Pancreas (tissue), 10 donors: ENCODE data around the gene ABR. TPM values are rescaled to one million over a fixed set of nuclear protein-coding genes. Genes with fewer than 3 reads are reported as not detected.

Source experiments
- ATAC-seq, 4 donors: fragments of 200-7000 bp; cut with Tn5 transposase; one replicate each; pipeline versions ENCODE4 v1.8.0 to v1.9.1; 2020; ENCODE audit warnings: mild to moderate bottlenecking in 4 of 4, moderate library complexity in 4 of 4
- DNase-seq, 6 donors: peaks; one replicate each; pipeline ENCODE4 v3.0.0-alpha.2; 2020
- FAIRE-seq: peaks from 2 replicates; lab custom pipeline; 2012; peaks lifted over from hg19 to GRCh38; lab: Jason Lieb, UNC
- H3K27ac ChIP-seq, 4 donors: fragments of 200-600 bp; sonication (generic); 1 replicate in 3 of 4; 2 replicates in 1 of 4; pipeline versions ENCODE4 v1.5.0 to v1.8.0; 2020
- H3K27me3 ChIP-seq, 4 donors: fragments of 200-600 bp; one replicate each; pipeline ENCODE4 v1.8.0; 2021
- H3K36me3 ChIP-seq, 3 donors: fragments of 200-600 bp; sonication (generic) in 1 of 3; one replicate each; pipeline versions ENCODE4 v1.5.0 to v1.8.0; 2020 to 2021
- H3K4me1 ChIP-seq, 3 donors: fragments of 200-600 bp; one replicate each; pipeline ENCODE4 v1.8.0; 2021
- H3K4me3 ChIP-seq, 4 donors: fragments of 200-600 bp; sonication (generic) in 2 of 4; one replicate each; pipeline versions ENCODE4 v1.5.0 to v1.8.0; 2020 to 2021
- H3K9me3 ChIP-seq, 4 donors: fragments of 200-600 bp; one replicate each; pipeline ENCODE4 v1.8.0; 2021
- CTCF ChIP-seq, 4 donors: fragments of 200-600 bp; sonication (generic) in 3 of 4; IDR thresholded peaks; one replicate each; pipeline versions ENCODE4 v1.5.0 to v1.8.0; 2021; ENCODE audit warnings: antibody characterized with exemption in 4 of 4
- WGBS, 2 donors: extraction: QIAGEN DNeasy Blood & Tissue Kit; methylation state at CpG; one replicate each; pipeline ENCODE4 v1.1.7; 2013; 5-methylcytosine and 5-hydroxymethylcytosine counted together
- intact Hi-C, 3 donors: fragments of 100-400 bp; cut with DNase I; formaldehyde crosslinking; loops; one replicate each; pipeline versions ENCODE4 v1.11.1 to v1.14.2; 2022
- polyA plus RNA-seq, 2 donors: library from polyadenylated mRNA; stranded (reverse); fragments of 200-250 nt; gene quantifications; one replicate each; pipeline ENCODE4 v1.2.3, GENCODE V29; 2013
- total RNA-seq, 6 donors: library from RNA; stranded (reverse); fragmentation: NEBNext Ultra II Directional in 4 of 6; extraction: Animal tissue kit (Norgen Biotek cat#: 25700) in 4 of 6; gene quantifications; one replicate each; pipeline versions ENCODE4 v1.2.1 to v1.2.4, GENCODE V29; 2021 to 2023
- donor health status: healthy with polysubstance abuse.
- donor health status: DM: no; HTN: no; CAD: no; lungs with moderate emphysema.
- donor health status: DM: no; HTN: no; CAD: no.
- donor health status: control.
- donor health status: control.
- donor health status: Bipolar disorder and iron deficiency.
- donor health status: DM: yes; HTN: yes; CAD: no.
- donor health status: DM: no; HTN: no; CAD: no.
- donor health status: DM: no; HTN: no; CAD: no.
- donor health status: DM: yes; HTN: yes; CAD: no.

The ABR gene
- total and polyA plus RNA-seq, 8 donors: 15.4 to 65.7 (median 28.4) TPM

- DNase-seq (no peak), ATAC-seq (peak in 1 of 4 donors; percentile 28), FAIRE-seq (no peak)
- Histone ChIP-seq H3K36me3 (no peaks in the 10 kb centered on the region), H3K9me3 (no peaks in the 10 kb centered on the region), H3K27me3 (no peaks in the 10 kb centered on the region), H3K4me1 (no peaks in the 10 kb centered on the region), H3K27ac (peak overlapping the region in 3 of 4 donors; percentile 22 to 74 (median 61)), H3K4me3 (no peak overlapping the region)
- no peak for TF ChIP-seq CTCF (IDR thresholded peaks at IDR 0.05)
- 57 to 70% methylated on average over 8 of the region's 8 CpGs for WGBS, 2 donors
- intact Hi-C loops: no loop called here
These were observed 84.0 kb downstream of the ABR start for GRCh38 chr17:1095853-1096173.

- Histone ChIP-seq H3K36me3 (no peaks in the 10 kb centered on the region), H3K4me3 (no peak overlapping the region), H3K27ac (peak overlapping the region in 3 of 4 donors; percentile 22 to 74 (median 61)), H3K27me3 (no peaks in the 10 kb centered on the region), H3K9me3 (no peaks in the 10 kb centered on the region), H3K4me1 (no peaks in the 10 kb centered on the region)
- TF ChIP-seq CTCF (IDR thresholded peaks at IDR 0.05): no peak
- peak in 2 of 4 donors; percentile 49 to 58 for ATAC-seq
- DNase-seq: no peak
- WGBS, 2 donors: 78 to 83% methylated on average over 31 of the region's 31 CpGs
- FAIRE-seq: no peak
- intact Hi-C loops: no loop called here
These were observed 84.5 kb downstream of the ABR start for GRCh38 chr17:1095090-1095852.

- Histone ChIP-seq H3K9me3 (no peaks in the 10 kb centered on the region), H3K36me3 (no peaks in the 10 kb centered on the region), H3K4me3 (no peak overlapping the region), H3K4me1 (no peaks in the 10 kb centered on the region), H3K27me3 (no peaks in the 10 kb centered on the region), H3K27ac (no peak overlapping the region)
- no peak for FAIRE-seq
- DNase-seq: no peak
- TF ChIP-seq CTCF (IDR thresholded peaks at IDR 0.05): no peak
- intact Hi-C loops: no loop called here
- 89 to 90% methylated on average over 6 of the region's 6 CpGs for whole genome bisulfite sequencing, 2 donors
- ATAC-seq: no peak
These were observed 85.2 kb downstream of the ABR start for GRCh38 chr17:1094591-1094990.

- TF ChIP-seq CTCF (IDR thresholded peaks at IDR 0.05): no peak
- FAIRE-seq: no peak
These were observed 87.9 kb downstream of the ABR start for GRCh38 chr17:1091900-1092299.

GRCh38 chr17:1091190-1091534 lies 88.6 kb downstream of the ABR start:
- Histone ChIP-seq H3K27ac (no peak overlapping the region), H3K4me1 (peaks cover 0 to 11% (median 10%) of the 10 kb centered on the region in 3 donors), H3K9me3 (no peaks in the 10 kb centered on the region), H3K4me3 (no peak overlapping the region), H3K27me3 (no peaks in the 10 kb centered on the region), H3K36me3 (no peaks in the 10 kb centered on the region)
- WGBS, 2 donors: 90 to 91% methylated on average over 7 to 8 of the region's 8 CpGs
- FAIRE-seq (no peak), DNase-seq (no peak), ATAC-seq (no peak)
- no peak for TF ChIP-seq CTCF (IDR thresholded peaks at IDR 0.05)
- intact Hi-C loops: no loop called here

More at GRCh38 chr17:1091900-1092299, 87.9 kb downstream of the ABR start:
- H3K27ac ChIP-seq: no peak overlapping the region
- H3K4me1 ChIP-seq: peaks cover 0 to 9% (median 9%) of the 10 kb centered on the region in 3 donors
- no peaks in the 10 kb centered on the region for H3K27me3 ChIP-seq
- no peak for ATAC-seq
- no peak for DNase-seq
- no peaks in the 10 kb centered on the region for H3K9me3 ChIP-seq
- no peaks in the 10 kb centered on the region for H3K36me3 ChIP-seq
- intact Hi-C loops: no loop called here
- H3K4me3 ChIP-seq: no peak overlapping the region
- WGBS, 2 donors: 85 to 90% methylated on average over 14 of the region's 14 CpGs
